Mammary epithelial cell (primary cell): Measurements from ENCODE around the gene LIPI.

ENCODE experiments used
- EZH2 ChIP-seq: IDR thresholded peaks from 2 replicates; pipeline ENCODE4 v1.6.1; 2012; ENCODE audit warnings: low read length, inconsistent platforms, borderline replicate concordance
- TF ChIP-seq, protein P1 (sequence below), 2 donors: IDR thresholded peaks in 1 of 2; conservative IDR thresholded peaks in 1 of 2; 2 replicates each; pipeline ENCODE4 v1.5.1; 2011 to 2012; ENCODE audit warnings: inconsistent platforms in 2 of 2, low read length in 2 of 2, mild to moderate bottlenecking in 2 of 2, control low read depth in 1 of 2, low read depth in 1 of 2; ENCODE audit not compliant: insufficient read depth in 1 of 2; ENCODE audit errors: extremely low read depth in 1 of 2

DNA sequence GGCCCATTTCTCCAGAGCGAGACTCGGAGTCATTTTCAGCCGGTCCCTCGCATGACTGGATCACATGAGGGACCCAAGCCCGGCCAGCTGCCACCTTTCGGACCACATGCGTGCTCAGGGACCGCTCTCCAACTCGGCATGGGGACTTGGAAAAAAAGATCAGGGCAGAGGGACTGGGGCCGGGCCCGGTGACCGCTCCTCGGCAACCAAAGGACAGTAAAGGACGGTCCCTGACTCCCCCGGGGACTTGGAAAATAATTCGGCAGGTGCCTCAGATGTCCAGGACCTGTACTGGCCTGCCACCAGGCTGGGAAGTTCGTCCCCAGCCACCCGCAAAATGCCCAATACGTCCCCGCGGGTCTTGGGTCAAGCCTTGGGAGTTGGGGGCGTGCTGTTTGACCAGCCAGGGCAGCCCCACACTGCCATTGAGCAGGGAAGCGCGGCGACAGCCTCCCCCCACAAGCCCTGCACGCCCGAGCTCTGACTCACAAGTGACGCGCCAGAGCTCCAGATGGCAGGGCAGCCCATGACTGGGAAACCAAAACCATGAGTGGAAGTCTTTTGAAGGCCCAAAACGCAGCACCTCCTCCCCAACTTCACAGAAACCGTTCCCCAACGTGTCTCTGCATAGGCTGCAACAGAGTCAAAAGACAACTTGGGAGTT lies 134.5 kb downstream of the LIPI start:
- TF ChIP-seq, protein P1, sequence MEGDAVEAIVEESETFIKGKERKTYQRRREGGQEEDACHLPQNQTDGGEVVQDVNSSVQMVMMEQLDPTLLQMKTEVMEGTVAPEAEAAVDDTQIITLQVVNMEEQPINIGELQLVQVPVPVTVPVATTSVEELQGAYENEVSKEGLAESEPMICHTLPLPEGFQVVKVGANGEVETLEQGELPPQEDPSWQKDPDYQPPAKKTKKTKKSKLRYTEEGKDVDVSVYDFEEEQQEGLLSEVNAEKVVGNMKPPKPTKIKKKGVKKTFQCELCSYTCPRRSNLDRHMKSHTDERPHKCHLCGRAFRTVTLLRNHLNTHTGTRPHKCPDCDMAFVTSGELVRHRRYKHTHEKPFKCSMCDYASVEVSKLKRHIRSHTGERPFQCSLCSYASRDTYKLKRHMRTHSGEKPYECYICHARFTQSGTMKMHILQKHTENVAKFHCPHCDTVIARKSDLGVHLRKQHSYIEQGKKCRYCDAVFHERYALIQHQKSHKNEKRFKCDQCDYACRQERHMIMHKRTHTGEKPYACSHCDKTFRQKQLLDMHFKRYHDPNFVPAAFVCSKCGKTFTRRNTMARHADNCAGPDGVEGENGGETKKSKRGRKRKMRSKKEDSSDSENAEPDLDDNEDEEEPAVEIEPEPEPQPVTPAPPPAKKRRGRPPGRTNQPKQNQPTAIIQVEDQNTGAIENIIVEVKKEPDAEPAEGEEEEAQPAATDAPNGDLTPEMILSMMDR (conservative IDR thresholded peaks at IDR 0.05 in 1 of 2, IDR thresholded peaks at IDR 0.05 in 1 of 2; ENCODE audit: extremely low read depth in 1 of 2, insufficient read depth in 1 of 2, low read depth in 1 of 2, low read length in 2 of 2) = no peak
- no peak for TF ChIP-seq EZH2
